Loucy (cell line): Measurements from ENCODE around the gene COL11A2.

ENCODE experiments used
- H2AFZ ChIP-seq: fragments of 200-600 bp; sonication (generic); 2 replicates; pipeline ENCODE4 v1.6.0; 2016; ENCODE audit warnings: antibody characterized with exemption, mild to moderate bottlenecking, low read length, moderate library complexity
- H3F3A ChIP-seq: fragments of 200-600 bp; 2 replicates; pipeline ENCODE4 v1.6.0; 2016; ENCODE audit warnings: antibody characterized with exemption, low read depth, mild to moderate bottlenecking
- H3K27me3 ChIP-seq: fragments of 200-600 bp; sonication (generic); 2 replicates; pipeline ENCODE4 v1.6.1; 2014; ENCODE audit warnings: low read length, mild to moderate bottlenecking; ENCODE audit not compliant: insufficient read depth, poor library complexity, severe bottlenecking
- H3K36me3 ChIP-seq: fragments of 200-600 bp; sonication (generic); 2 replicates; pipeline ENCODE4 v1.6.1; 2016; ENCODE audit warnings: low read length; ENCODE audit not compliant: insufficient read depth
- H3K4me1 ChIP-seq: fragments of 200-600 bp; sonication (generic); 2 replicates; pipeline ENCODE4 v1.5.1; 2014; ENCODE audit warnings: low read length, mild to moderate bottlenecking; ENCODE audit not compliant: insufficient read depth, poor library complexity, severe bottlenecking
- H3K4me2 ChIP-seq: fragments of 200-600 bp; sonication (generic); 2 replicates; pipeline ENCODE4 v1.6.0; 2014; ENCODE audit warnings: antibody characterized with exemption, low read length, low read depth, mild to moderate bottlenecking; ENCODE audit not compliant: poor library complexity, severe bottlenecking
- H3K4me3 ChIP-seq: fragments of 200-600 bp; sonication (generic); 2 replicates; pipeline ENCODE4 v1.5.1; 2014; ENCODE audit warnings: low read length, mild to moderate bottlenecking, mixed read lengths; ENCODE audit not compliant: poor library complexity, severe bottlenecking
- H3K79me2 ChIP-seq: fragments of 200-600 bp; sonication (generic); 2 replicates; pipeline ENCODE4 v1.6.1; 2014; ENCODE audit warnings: low read length; ENCODE audit not compliant: insufficient read depth
- H3K9ac ChIP-seq: fragments of 200-600 bp; sonication (generic); 2 replicates; pipeline ENCODE4 v1.6.0; 2014; ENCODE audit warnings: mild to moderate bottlenecking, low read depth, low read length, moderate library complexity; ENCODE audit not compliant: poor library complexity, severe bottlenecking
- H3K9me2 ChIP-seq: fragments of 200-600 bp; sonication (generic); replicated peaks from 2 replicates; pipeline ENCODE4 v1.6.1; 2016; ENCODE audit warnings: low read depth, low read length, mixed read lengths
- H3K9me3 ChIP-seq: fragments of 200-600 bp; sonication (generic); 2 replicates; pipeline ENCODE4 v1.6.1; 2014; ENCODE audit warnings: mild to moderate bottlenecking, antibody characterized with exemption, low read length, low read depth; ENCODE audit not compliant: insufficient read depth
- H4K20me1 ChIP-seq: fragments of 200-600 bp; sonication (generic); 2 replicates; pipeline ENCODE4 v1.6.0; 2014; ENCODE audit warnings: antibody characterized with exemption, low read length, mild to moderate bottlenecking; ENCODE audit not compliant: insufficient read depth, poor library complexity, severe bottlenecking
- CTCF ChIP-seq: fragments of 200-600 bp; sonication (generic); conservative IDR thresholded peaks from 2 replicates; pipeline ENCODE4 v1.5.1; 2014; ENCODE audit warnings: mild to moderate bottlenecking, antibody characterized with exemption, low read length
- EZH2phosphoT487 ChIP-seq: fragments of 200-600 bp; IDR thresholded peaks from 2 replicates; pipeline ENCODE4 v1.6.1; 2018; ENCODE audit warnings: antibody characterized with exemption, mild to moderate bottlenecking, moderate library complexity, borderline replicate concordance

Gene COL11A2

DNA sequence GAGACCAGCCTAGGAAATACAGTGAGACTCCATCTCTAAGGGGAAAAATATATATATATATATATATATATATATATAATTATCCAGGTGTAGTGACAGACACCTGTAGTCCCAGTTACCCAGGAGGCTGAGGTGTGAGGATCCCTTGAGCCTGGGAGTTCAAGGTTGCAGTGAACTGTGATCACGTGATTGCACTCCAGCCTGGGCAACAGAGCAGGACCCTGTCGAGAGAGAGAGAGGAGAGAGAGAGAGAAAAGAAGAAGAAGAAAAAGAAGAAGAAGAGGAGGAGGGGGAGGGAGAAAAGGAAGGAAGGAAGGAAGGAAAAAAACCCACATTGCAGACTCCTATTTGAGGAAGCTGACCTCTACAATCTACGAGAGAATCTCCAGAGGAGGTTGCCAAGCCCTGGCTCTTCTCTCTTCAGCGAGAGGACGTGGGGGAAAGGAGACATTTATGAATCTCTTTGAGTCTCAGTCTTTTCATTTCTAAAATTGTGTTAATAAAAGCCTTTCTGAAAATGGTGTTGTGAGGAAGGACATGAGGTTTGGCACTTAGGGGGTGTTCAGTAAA lies 49.7 kb downstream of the COL11A2 start:
- Histone ChIP-seq H3K79me2 (no peaks in the 10 kb centered on the region), H3K4me2 (no peak overlapping the region), H3K9me2 (no peaks in the 10 kb centered on the region), H3F3A (no peaks in the 10 kb centered on the region), H4K20me1 (no peaks in the 10 kb centered on the region), H3K4me1 (no peaks in the 10 kb centered on the region), H3K27me3 (no peaks in the 10 kb centered on the region), H2AFZ (no peak overlapping the region), H3K36me3 (no peaks in the 10 kb centered on the region), H3K9ac (no peak overlapping the region), H3K9me3 (no peaks in the 10 kb centered on the region), H3K4me3 (no peak overlapping the region)
- TF ChIP-seq EZH2phosphoT487 (no peak), CTCF (no peak)

DNA sequence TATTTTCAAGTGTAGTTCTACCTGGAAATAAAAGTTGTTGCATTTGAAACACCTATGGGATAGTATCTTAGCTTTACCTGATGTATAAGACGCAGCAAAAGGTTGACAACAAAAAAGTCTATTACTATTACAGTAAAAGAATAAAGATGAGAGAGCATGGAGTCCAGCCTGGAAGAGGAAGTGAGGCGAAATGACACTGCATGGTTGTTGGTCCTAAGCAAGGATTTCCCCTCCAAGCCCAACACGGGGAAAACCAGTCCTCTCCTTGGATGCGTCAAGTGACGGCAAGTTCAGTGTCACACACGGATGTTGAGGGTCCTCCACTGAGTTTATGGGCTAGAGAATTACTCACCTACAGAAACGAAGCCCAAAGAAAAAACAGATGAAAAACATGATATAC lies 51.7 kb downstream of the COL11A2 start:
- no peaks in the 10 kb centered on the region for H3K27me3 ChIP-seq
- H4K20me1 ChIP-seq, result no peaks in the 10 kb centered on the region
- no peaks in the 10 kb centered on the region for H3K36me3 ChIP-seq
- no peak overlapping the region for H2AFZ ChIP-seq
- TF ChIP-seq CTCF, result no peak
- TF ChIP-seq EZH2phosphoT487, result no peak
- no peak overlapping the region for H3K4me3 ChIP-seq
- H3F3A ChIP-seq, result no peaks in the 10 kb centered on the region
- no peak overlapping the region for H3K4me2 ChIP-seq
- peaks cover 4% of the 10 kb centered on the region for H3K4me1 ChIP-seq
- H3K9me2 ChIP-seq, result no peaks in the 10 kb centered on the region
- H3K9me3 ChIP-seq, result no peaks in the 10 kb centered on the region
- no peaks in the 10 kb centered on the region for H3K79me2 ChIP-seq
- H3K9ac ChIP-seq, result no peak overlapping the region

- Histone ChIP-seq H3F3A (no peaks in the 10 kb centered on the region), H3K9me3 (no peaks in the 10 kb centered on the region), H3K4me2 (no peak overlapping the region), H4K20me1 (no peaks in the 10 kb centered on the region), H3K4me1 (peaks cover 4% of the 10 kb centered on the region), H3K9ac (no peak overlapping the region), H3K9me2 (no peaks in the 10 kb centered on the region), H3K36me3 (no peaks in the 10 kb centered on the region), H3K79me2 (no peaks in the 10 kb centered on the region), H2AFZ (no peak overlapping the region), H3K27me3 (no peaks in the 10 kb centered on the region), H3K4me3 (no peak overlapping the region)
- no peak for TF ChIP-seq EZH2phosphoT487
These were observed 52.6 kb downstream of the COL11A2 start for GRCh38 chr6:33139596-33140206.
